Brain pericyte (primary cell): ENCODE data around the gene FLOT1.
"Not testable (repeated sequence)": the region's sequence is repeated elsewhere in the genome, so short reads cannot be mapped to it uniquely, and the experiment has no call there.

ENCODE experiments used
- DNase-seq: peaks from one replicate; pipeline ENCODE4 v3.0.0-alpha.2; 2012; ENCODE audit warnings: low read depth, low spot score

Gene FLOT1

GRCh38 chr6:30747300-30747687, 4.8 kb upstream of the FLOT1 start:
- no peak for DNase-seq

- DNase-seq = no peak
Observed at GRCh38 chr6:30744054-30744805, 1.7 kb upstream of the FLOT1 start, which contains the start of gene IER3. TSS of gene IER3 (minus strand) at chr6:30744547. CDS start at chr6:30744518, 29 bp downstream.

GRCh38 chr6:30743099-30744053, 889 bp upstream of the FLOT1 start:
- DNase-seq = no peak

GRCh38 chr6:30741789-30742315, 635 bp downstream of the FLOT1 start:
- DNase-seq = no peak

GRCh38 chr6:30741063-30741779, 1.3 kb downstream of the FLOT1 start:
- no peak for DNase-seq

- DNase-seq = no peak
Observed at GRCh38 chr6:30740540-30740870, 2.0 kb downstream of the FLOT1 start.

GRCh38 chr6:30738532-30738931, 4.0 kb downstream of the FLOT1 start:
- DNase-seq = no peak

GRCh38 chr6:30735668-30736314, 6.7 kb downstream of the FLOT1 start:
- DNase-seq = no peak

- DNase-seq = no peak
Observed at GRCh38 chr6:30732237-30732943, 10.1 kb downstream of the FLOT1 start.

- DNase-seq = no peak
Observed at GRCh38 chr6:30730601-30731435, 11.7 kb downstream of the FLOT1 start.

GRCh38 chr6:30727920-30728553, 14.4 kb downstream of the FLOT1 start:
- DNase-seq = no peak

GRCh38 chr6:30726506-30727413, 15.7 kb downstream of the FLOT1 start:
- no peak for DNase-seq

- DNase-seq = no peak
Observed at GRCh38 chr6:30725713-30726505, 16.6 kb downstream of the FLOT1 start.

GRCh38 chr6:30724906-30725667, 17.4 kb downstream of the FLOT1 start:
- no peak for DNase-seq

- not testable (repeated sequence) for DNase-seq
Observed at GRCh38 chr6:30723843-30724741, 18.4 kb downstream of the FLOT1 start.
